Neural cell (in vitro differentiated cells): ENCODE data around the gene PLPPR5.

Source experiments
- CTCF ChIP-seq: fragments of 450-650 bp; IDR thresholded peaks from 2 replicates; pipeline ENCODE4 v1.5.1; 2014; ENCODE audit warnings: antibody characterized with exemption, mild to moderate bottlenecking, moderate library complexity; ENCODE audit not compliant: poor library complexity, severe bottlenecking
- POLR2AphosphoS5 ChIP-seq: IDR thresholded peaks from 2 replicates; pipeline ENCODE4 v1.6.1; 2012

GRCh38 chr1:99017655-99018054 lies 13.0 kb upstream of the PLPPR5 start:
- TF ChIP-seq CTCF (no peak), POLR2AphosphoS5 (no peak)
